H1 (cell line): ENCODE results near the gene ZNF483. TPM values are rescaled to one million over a fixed set of nuclear protein-coding genes. Genes with fewer than 3 reads are reported as not detected.

Experiments used
- CTCF ChIA-PET: fragments of 300-600 bp; sonication (Branson Sonifier 250); formaldehyde crosslinking; loops from one replicate; lab custom pipeline; 2021; ENCODE audit not compliant: partially characterized antibody; lab: Charles Lee
- POLR2A ChIA-PET: fragments of 300-600 bp; sonication (Branson Sonifier 250); formaldehyde crosslinking; loops from one replicate; lab custom pipeline; 2021; ENCODE audit warnings: inconsistent platforms; ENCODE audit not compliant: partially characterized antibody; lab: Charles Lee
- DNase-seq, 2 experiments: peaks; one replicate each; pipeline versions ENCODE4 v3.0.0 to v3.0.0-alpha.2; 2010 to 2022; ENCODE audit warnings: low spot score in 2 of 2, low read depth in 1 of 2, mixed read lengths in 1 of 2
- FAIRE-seq: peaks from 2 replicates; lab custom pipeline; 2011; peaks lifted over from hg19 to GRCh38; lab: Jason Lieb, UNC
- H2AFZ ChIP-seq: 2 replicates; pipeline ENCODE4 v1.8.1; 2012; ENCODE audit warnings: low read length, inconsistent platforms
- H2AK5ac ChIP-seq: 2 replicates; pipeline ENCODE4 v1.6.1; 2013; ENCODE audit warnings: low read depth, low read length
- H2BK120ac ChIP-seq: replicated peaks from 2 replicates; pipeline ENCODE3; 2013; ENCODE audit warnings: low read depth, low read length, inconsistent platforms
- H2BK12ac ChIP-seq: 2 replicates; pipeline ENCODE4 v1.6.1; 2013; ENCODE audit warnings: low read depth, low read length
- H2BK15ac ChIP-seq: 2 replicates; pipeline ENCODE4 v1.6.1; 2013; ENCODE audit warnings: low read length
- H2BK20ac ChIP-seq: 2 replicates; pipeline ENCODE4 v1.6.1; 2013; ENCODE audit warnings: low read length
- H2BK5ac ChIP-seq: 2 replicates; pipeline ENCODE4 v1.6.1; 2013; ENCODE audit warnings: low read depth, low read length
- H3K14ac ChIP-seq: 2 replicates; pipeline ENCODE4 v1.6.1; 2013; ENCODE audit warnings: inconsistent platforms; ENCODE audit not compliant: insufficient read length
- H3K18ac ChIP-seq: 2 replicates; pipeline ENCODE4 v1.6.1; 2013; ENCODE audit warnings: low read length; ENCODE audit errors: extremely low read depth
- H3K23ac ChIP-seq: 2 replicates; pipeline ENCODE4 v1.6.1; 2013; ENCODE audit warnings: inconsistent platforms; ENCODE audit not compliant: insufficient read length
- H3K23me2 ChIP-seq: 2 replicates; pipeline ENCODE4 v1.6.1; 2013; ENCODE audit warnings: low read depth, low read length
- H3K27ac ChIP-seq: 2 replicates; pipeline ENCODE4 v1.6.1; 2011; ENCODE audit warnings: low read depth, low read length, inconsistent platforms
- H3K27me3 ChIP-seq, 4 experiments: replicated peaks in 1 of 4; 1 replicate in 1 of 4; 2 replicates in 3 of 4; pipeline versions ENCODE4 v1.6.1 to v1.8.1; 2011 to 2013; ENCODE audit warnings: low read length in 3 of 4, mild to moderate bottlenecking in 3 of 4, inconsistent platforms in 2 of 4, mixed read lengths in 2 of 4, moderate library complexity in 1 of 4; ENCODE audit not compliant: control insufficient read depth in 3 of 4, insufficient read depth in 3 of 4; ENCODE audit errors: extremely low read depth in 1 of 4
- H3K36me3 ChIP-seq, 4 experiments: 2 replicates each; pipeline versions ENCODE4 v1.6.1 to v1.8.1; 2011 to 2013; ENCODE audit warnings: mild to moderate bottlenecking in 4 of 4, low read length in 3 of 4, moderate library complexity in 2 of 4, control low read depth in 1 of 4, inconsistent platforms in 1 of 4; ENCODE audit not compliant: insufficient read depth in 4 of 4, control insufficient read depth in 2 of 4
- H3K4ac ChIP-seq: replicated peaks from 2 replicates; pipeline ENCODE3; 2013; ENCODE audit warnings: low read length, low read depth, mixed read lengths, inconsistent platforms; ENCODE audit not compliant: insufficient read length
- H3K4me1 ChIP-seq, 4 experiments: replicated peaks in 1 of 4; 1 replicate in 1 of 4; 2 replicates in 3 of 4; pipeline versions ENCODE4 v1.6.1 to v1.8.1; 2011 to 2013; ENCODE audit warnings: low read length in 3 of 4, inconsistent platforms in 2 of 4, mixed read lengths in 1 of 4; ENCODE audit not compliant: insufficient read depth in 4 of 4, control insufficient read depth in 3 of 4
- H3K4me2 ChIP-seq, 2 experiments: 2 replicates each; pipeline versions ENCODE4 v1.6.1 to v1.8.1; 2011 to 2013; ENCODE audit warnings: low read depth in 2 of 2, low read length in 2 of 2, control low read depth in 1 of 2, inconsistent platforms in 1 of 2, mild to moderate bottlenecking in 1 of 2; ENCODE audit not compliant: insufficient read depth in 1 of 2
- H3K4me3 ChIP-seq, 4 experiments: fragments of 200-600, 300-600 bp in 1 of 4; sonication (generic), shearing (Covaris generic), sonication (Bioruptor Twin) in 1 of 4; 2 replicates each; pipeline versions ENCODE4 v1.5.1 to v1.8.1; 2011 to 2016; ENCODE audit warnings: low read length in 4 of 4, low read depth in 3 of 4, control low read depth in 2 of 4, inconsistent platforms in 2 of 4, mild to moderate bottlenecking in 2 of 4, mixed read lengths in 1 of 4, moderate library complexity in 1 of 4; ENCODE audit not compliant: insufficient read depth in 2 of 4; ENCODE audit errors: extremely low read depth in 1 of 4
- H3K56ac ChIP-seq: replicated peaks from 2 replicates; pipeline ENCODE3; 2013; ENCODE audit warnings: low read depth, mild to moderate bottlenecking, mixed read lengths, low read length, inconsistent platforms; ENCODE audit not compliant: insufficient read length
- H3K79me1 ChIP-seq: 2 replicates; pipeline ENCODE4 v1.6.1; 2013; ENCODE audit warnings: low read depth, low read length, control low read depth
- H3K79me2 ChIP-seq, 2 experiments: 2 replicates each; pipeline versions ENCODE4 v1.6.1 to v1.8.1; 2012 to 2013; ENCODE audit warnings: low read length in 2 of 2, mild to moderate bottlenecking in 2 of 2, inconsistent platforms in 1 of 2; ENCODE audit not compliant: insufficient read depth in 2 of 2, control insufficient read depth in 1 of 2
- H3K9ac ChIP-seq, 4 experiments: replicated peaks in 1 of 4; 1 replicate in 1 of 4; 2 replicates in 3 of 4; pipeline versions ENCODE4 v1.6.1 to v1.8.1; 2011 to 2013; ENCODE audit warnings: low read depth in 3 of 4, low read length in 3 of 4, control low read depth in 2 of 4, mild to moderate bottlenecking in 2 of 4, moderate library complexity in 2 of 4, inconsistent platforms in 1 of 4; ENCODE audit errors: extremely low read depth in 1 of 4
- H3K9me3 ChIP-seq, 2 experiments: 2 replicates each; pipeline versions ENCODE4 v1.6.1 to v1.8.1; 2012 to 2013; ENCODE audit warnings: mild to moderate bottlenecking in 2 of 2, moderate library complexity in 2 of 2, control low read depth in 1 of 2, inconsistent platforms in 1 of 2, low read depth in 1 of 2, low read length in 1 of 2, mixed read lengths in 1 of 2; ENCODE audit not compliant: insufficient read depth in 2 of 2
- H4K20me1 ChIP-seq, 2 experiments: replicated peaks in 1 of 2; 2 replicates each; pipeline versions ENCODE3 to v1.8.1; 2011 to 2013; ENCODE audit warnings: inconsistent platforms in 2 of 2, low read length in 2 of 2, mild to moderate bottlenecking in 1 of 2; ENCODE audit not compliant: insufficient read depth in 2 of 2, control insufficient read depth in 1 of 2
- H4K5ac ChIP-seq: 2 replicates; pipeline ENCODE4 v1.6.1; 2013; ENCODE audit warnings: low read length, low read depth, mixed read lengths, inconsistent platforms; ENCODE audit not compliant: insufficient read length
- H4K8ac ChIP-seq: 2 replicates; pipeline ENCODE4 v1.8.0; 2013; ENCODE audit warnings: mild to moderate bottlenecking, moderate library complexity, low read length, inconsistent platforms; ENCODE audit not compliant: insufficient read depth; ENCODE audit errors: extremely low read depth
- H4K91ac ChIP-seq: replicated peaks from 2 replicates; pipeline ENCODE3; 2013; ENCODE audit warnings: low read length, mixed read lengths, inconsistent platforms; ENCODE audit not compliant: insufficient read length
- ASH2L ChIP-seq: fragments of 200-600, 300-600 bp; sonication (generic); IDR thresholded peaks from one replicate; pipeline ENCODE4 v1.7.1; 2017; ENCODE audit warnings: low read length
- EP300 ChIP-seq, 2 experiments: IDR thresholded peaks; 1 replicate in 1 of 2; 2 replicates in 1 of 2; pipeline ENCODE4 v1.6.1; 2011 to 2012; ENCODE audit warnings: low read depth in 2 of 2, low read length in 2 of 2, mild to moderate bottlenecking in 2 of 2, borderline replicate concordance in 1 of 2, inconsistent platforms in 1 of 2, moderate library complexity in 1 of 2
- FOSL1 ChIP-seq: IDR thresholded peaks from 2 replicates; pipeline ENCODE4 v1.6.1; 2011; ENCODE audit warnings: mild to moderate bottlenecking, low read depth, low read length, moderate library complexity; ENCODE audit not compliant: insufficient read depth
- HDAC2 ChIP-seq, 2 experiments: fragments of 300-600 bp in 1 of 2; sonication (generic) in 1 of 2; IDR thresholded peaks; 2 replicates each; pipeline ENCODE4 v1.6.1; 2011 to 2012; ENCODE audit warnings: low read depth in 2 of 2, low read length in 2 of 2, mild to moderate bottlenecking in 2 of 2, moderate library complexity in 2 of 2, borderline replicate concordance in 1 of 2, inconsistent platforms in 1 of 2
- HDAC6 ChIP-seq: IDR thresholded peaks from one replicate; pipeline ENCODE4 v1.7.1; 2012; ENCODE audit warnings: low read depth, mild to moderate bottlenecking, inconsistent platforms, low read length, moderate library complexity
- KDM1A ChIP-seq: fragments of 200-600, 300-600 bp; sonication (generic); IDR thresholded peaks from 2 replicates; pipeline ENCODE4 v1.7.1; 2016; ENCODE audit warnings: mild to moderate bottlenecking, low read length, borderline replicate concordance
- POLR2AphosphoS5 ChIP-seq: IDR thresholded peaks from 2 replicates; pipeline ENCODE4 v1.6.1; 2011; ENCODE audit warnings: low read depth, low read length
- SP2 ChIP-seq: IDR thresholded peaks from 2 replicates; pipeline ENCODE4 v1.6.1; 2012; ENCODE audit warnings: mild to moderate bottlenecking, low read length, inconsistent platforms
- SUZ12 ChIP-seq: fragments of 200-600 bp; sonication (generic); IDR thresholded peaks from 2 replicates; pipeline ENCODE4 v1.6.1; 2012; ENCODE audit warnings: mild to moderate bottlenecking, inconsistent platforms, low read length, moderate library complexity, mixed read lengths
- TAF1 ChIP-seq: IDR thresholded peaks from 2 replicates; pipeline ENCODE4 v1.6.1; 2011; ENCODE audit warnings: mild to moderate bottlenecking, low read depth, low read length
- TEAD4 ChIP-seq: IDR thresholded peaks from 2 replicates; pipeline ENCODE4 v1.6.1; 2012; ENCODE audit warnings: low read depth, low read length, inconsistent platforms, mixed read lengths
- USF2 ChIP-seq: IDR thresholded peaks from 2 replicates; pipeline ENCODE4 v1.6.1; 2011; ENCODE audit warnings: low read length, improper control_type of control experiment
- WGBS, 2 experiments: shearing (Covaris generic) in 1 of 2; methylation state at CpG; one replicate each; pipeline versions ENCODE4 v1.1.6 to v1.1.7; 2013 to 2015; ENCODE audit warnings: low lambda C conversion rate in 2 of 2, mixed read lengths in 2 of 2, inconsistent platforms in 1 of 2, low coverage in 1 of 2, missing lambda C conversion rate in 1 of 2; ENCODE audit not compliant: insufficient replicate concordance in 2 of 2, insufficient coverage in 1 of 2, insufficient read length in 1 of 2; ENCODE audit errors: extremely low coverage in 1 of 2, missing lambda C conversion rate in 1 of 2; 5-methylcytosine and 5-hydroxymethylcytosine counted together
- polyA plus RNA-seq, 7 experiments: library from polyadenylated mRNA; depleted of rRNA in 3 of 7; stranded (reverse) in 5 of 7; unstranded in 2 of 7; fragments of >200 nt in 5 of 7; fragments of 200-250 nt in 2 of 7; gene quantifications; 1 replicate in 5 of 7; 2 replicates in 1 of 7; 4 replicates in 1 of 7; pipeline versions ENCODE4 v1.2.1 to v1.2.3, GENCODE V29; 2011 to 2013; ENCODE audit warnings: missing spikeins in 2 of 7, mixed read lengths in 2 of 7
- total RNA-seq: library from RNA; stranded (reverse); fragmentation: NEBNext Ultra II Directional; extraction: Animal tissue kit (Norgen Biotek cat#: 25700); gene quantifications from 2 replicates; pipeline ENCODE4 v1.2.1, GENCODE V29; 2021

ZNF483 gene
- total and polyA plus RNA-seq, 2 of the 8 experiments (the other 6 are each of a cell fraction or from before 2014, with no cell fraction given), result 4.8 to 83.8 TPM

- Histone ChIP-seq H3K18ac (no peak overlapping the region), H3K27ac (no peak overlapping the region), H3K36me3 (no peaks in the 10 kb centered on the region), H3K27me3 (no peaks in the 10 kb centered on the region; a peak in 1 of 7 replicates), H3K4me2 (no peak overlapping the region), H2BK12ac (no peak overlapping the region), H3K23ac (no peak overlapping the region), H3K9me3 (peaks cover 0 to 3% of the 10 kb centered on the region in 2 experiments; a peak in 1 of 4 replicates), H2BK120ac (no peak overlapping the region), H3K23me2 (no peaks in the 10 kb centered on the region), H2AK5ac (no peak overlapping the region), H2BK15ac (no peak overlapping the region), H4K20me1 (no peaks in the 10 kb centered on the region), H3K79me1 (no peaks in the 10 kb centered on the region), H3K56ac (no peak overlapping the region), H4K5ac (no peak overlapping the region), H3K4me3 (no peak overlapping the region), H3K4me1 (no peaks in the 10 kb centered on the region), H2AFZ (no peak overlapping the region), H3K4ac (no peak overlapping the region), H4K8ac (no peak overlapping the region), H2BK5ac (no peak overlapping the region), H4K91ac (no peak overlapping the region), H2BK20ac (no peak overlapping the region), H3K14ac (no peak overlapping the region), H3K79me2 (no peaks in the 10 kb centered on the region), H3K9ac (no peak overlapping the region)
- 75% methylated on average over 4 of the region's 4 CpGs; no CpG with 5 or more reads in 1 of the 2 experiments for WGBS, 2 experiments
- DNase-seq (no peak), FAIRE-seq (no peak)
- ChIA-PET CTCF (interaction anchor here (0.6 to 4.1 kb wide), 6 partner anchors 8 to 53 kb away, joined by 3 to 23 read pairs (median 4); no protein-coding TSS in a partner anchor), POLR2A (interaction anchor here (0.7 to 1.6 kb wide), 4 partner anchors 14 to 363 kb away, joined by 3 to 4 read pairs (median 4); partner anchors contain the start of genes DNAJC25 and PTGR1)
- TF ChIP-seq HDAC6, result no peak
- no peak for TF ChIP-seq ASH2L
- TF ChIP-seq TAF1, result no peak
- TF ChIP-seq FOSL1, result no peak
- no peak for TF ChIP-seq SUZ12
- TF ChIP-seq POLR2AphosphoS5, result no peak
- no peak for TF ChIP-seq HDAC2 (IDR thresholded peaks at IDR 0.05; ENCODE audit: borderline replicate concordance in 1 of 2, low read depth in 2 of 2, low read length in 2 of 2)
- TF ChIP-seq USF2, result no peak
- no peak for TF ChIP-seq EP300 (IDR thresholded peaks at IDR 0.05; ENCODE audit: borderline replicate concordance in 1 of 2, low read depth in 2 of 2, low read length in 2 of 2)
- TF ChIP-seq TEAD4, result no peak
- no peak for TF ChIP-seq SP2
- TF ChIP-seq KDM1A, result no peak
Observed at GRCh38 chr9:111613436-111614040, 88.6 kb downstream of the ZNF483 start.
